Esophagus muscularis mucosa (tissue), 3 donors: ENCODE measurements around the gene FBH1.

Experiments
- CTCF ChIP-seq, 3 experiments: fragments of 200-600 bp in 2 of 3; fragments of 450-650 bp in 1 of 3; sonication (generic) in 2 of 3; IDR thresholded peaks; one replicate each; pipeline ENCODE4 v1.5.1; 2017 to 2019; ENCODE audit warnings: antibody characterized with exemption in 3 of 3, mild to moderate bottlenecking in 2 of 3, moderate library complexity in 1 of 3
- POLR2A ChIP-seq: fragments of 450-650 bp; IDR thresholded peaks from one replicate; pipeline ENCODE4 v1.6.1; 2017; ENCODE audit warnings: antibody characterized with exemption, moderate library complexity, mild to moderate bottlenecking, low read depth
- POLR2AphosphoS5 ChIP-seq, 2 donors: sonication (generic); formaldehyde crosslinking; IDR thresholded peaks; one replicate each; pipeline ENCODE4 v1.6.1; 2017; ENCODE audit warnings: antibody characterized with exemption in 2 of 2

GRCh38 chr10:5929442-5929841 lies 39.4 kb downstream of the FBH1 start:
- TF ChIP-seq CTCF (IDR thresholded peaks at IDR 0.05) (no peak), POLR2AphosphoS5 (IDR thresholded peaks at IDR 0.05) (no peak), POLR2A (no peak)
